Measurements from ENCODE around the gene GPR176. TPM values are rescaled to one million over a fixed set of nuclear protein-coding genes. Genes with fewer than 3 reads are reported as not detected.

The GPR176 gene
- total and polyA plus RNA-seq, 2 experiments from 2014 or later: 2.7 to 7.0 TPM

GRCh38 chr15:39855400-39855799, 64.7 kb downstream of the GPR176 start:
- Histone ChIP-seq H3K4me1 (ENCODE audit: insufficient read depth) (no peaks in the 10 kb centered on the region), H3K79me2 (no peaks in the 10 kb centered on the region), H3K9me2 (replicated peaks; ENCODE audit: insufficient read depth) (no peaks in the 10 kb centered on the region), H3K36me3 (replicated peaks; ENCODE audit: insufficient read depth, low read depth) (no peaks in the 10 kb centered on the region), H3K27ac (no peak overlapping the region), H3K27me3 (no peaks in the 10 kb centered on the region), H2AFZ (no peak overlapping the region), H4K20me1 (ENCODE audit: insufficient read depth, poor library complexity, severe bottlenecking) (no peaks in the 10 kb centered on the region), H3K9me3 (ENCODE audit: low read depth) (no peaks in the 10 kb centered on the region), H3K4me3 (no peak overlapping the region), H3K4me2 (no peak overlapping the region)
- WGBS (ENCODE audit: low lambda C conversion rate, missing lambda C conversion rate): 86% methylated on average over 2 of the region's 2 CpGs
- TF ChIP-seq EZH2phosphoT487 (IDR thresholded peaks at IDR 0.05; ENCODE audit: low read depth, severe bottlenecking, unreplicated experiment) (no peak), EZH2 (IDR thresholded peaks at IDR 0.05; ENCODE audit: borderline replicate concordance) (no peak)
- TF ChIP-seq, protein P1, sequence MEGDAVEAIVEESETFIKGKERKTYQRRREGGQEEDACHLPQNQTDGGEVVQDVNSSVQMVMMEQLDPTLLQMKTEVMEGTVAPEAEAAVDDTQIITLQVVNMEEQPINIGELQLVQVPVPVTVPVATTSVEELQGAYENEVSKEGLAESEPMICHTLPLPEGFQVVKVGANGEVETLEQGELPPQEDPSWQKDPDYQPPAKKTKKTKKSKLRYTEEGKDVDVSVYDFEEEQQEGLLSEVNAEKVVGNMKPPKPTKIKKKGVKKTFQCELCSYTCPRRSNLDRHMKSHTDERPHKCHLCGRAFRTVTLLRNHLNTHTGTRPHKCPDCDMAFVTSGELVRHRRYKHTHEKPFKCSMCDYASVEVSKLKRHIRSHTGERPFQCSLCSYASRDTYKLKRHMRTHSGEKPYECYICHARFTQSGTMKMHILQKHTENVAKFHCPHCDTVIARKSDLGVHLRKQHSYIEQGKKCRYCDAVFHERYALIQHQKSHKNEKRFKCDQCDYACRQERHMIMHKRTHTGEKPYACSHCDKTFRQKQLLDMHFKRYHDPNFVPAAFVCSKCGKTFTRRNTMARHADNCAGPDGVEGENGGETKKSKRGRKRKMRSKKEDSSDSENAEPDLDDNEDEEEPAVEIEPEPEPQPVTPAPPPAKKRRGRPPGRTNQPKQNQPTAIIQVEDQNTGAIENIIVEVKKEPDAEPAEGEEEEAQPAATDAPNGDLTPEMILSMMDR (IDR thresholded peaks at IDR 0.05; ENCODE audit: poor library complexity): no peak
- no peak for DNase-seq (ENCODE audit: low spot score)

DNA sequence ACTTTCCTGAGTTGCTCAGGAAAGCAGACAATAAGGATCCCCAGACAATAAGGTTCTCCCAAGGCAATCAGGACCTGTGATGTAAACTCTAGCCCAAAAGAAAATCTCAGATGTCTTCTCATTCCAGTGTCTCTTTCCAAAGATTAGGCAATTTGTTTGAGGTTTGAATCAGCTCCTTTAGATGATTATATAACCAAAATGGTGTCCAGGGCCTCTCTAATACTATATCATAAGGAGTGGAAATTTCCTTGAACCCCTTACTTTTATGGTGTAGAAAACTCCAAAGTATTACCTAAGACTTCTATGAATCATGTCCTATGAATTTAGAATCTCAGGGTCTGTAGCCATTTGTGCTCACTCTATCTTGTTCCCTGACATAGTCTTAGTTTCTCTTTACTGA, 65.9 kb downstream of the GPR176 start:
- Histone ChIP-seq H3K4me1 (ENCODE audit: insufficient read depth) (no peaks in the 10 kb centered on the region), H3K4me3 (no peak overlapping the region), H3K9me3 (ENCODE audit: low read depth) (no peaks in the 10 kb centered on the region), H3K9me2 (replicated peaks; ENCODE audit: insufficient read depth) (no peaks in the 10 kb centered on the region), H2AFZ (no peak overlapping the region), H3K79me2 (no peaks in the 10 kb centered on the region), H4K20me1 (ENCODE audit: insufficient read depth, poor library complexity, severe bottlenecking) (no peaks in the 10 kb centered on the region), H3K27me3 (no peaks in the 10 kb centered on the region), H3K36me3 (replicated peaks; ENCODE audit: insufficient read depth, low read depth) (no peaks in the 10 kb centered on the region), H3K27ac (no peak overlapping the region), H3K4me2 (no peak overlapping the region)
- TF ChIP-seq EZH2phosphoT487 (IDR thresholded peaks at IDR 0.05; ENCODE audit: low read depth, severe bottlenecking, unreplicated experiment) (no peak), EZH2 (IDR thresholded peaks at IDR 0.05; ENCODE audit: borderline replicate concordance) (no peak)
- TF ChIP-seq, protein P1 (IDR thresholded peaks at IDR 0.05; ENCODE audit: poor library complexity): no peak
- no peak for DNase-seq (ENCODE audit: low spot score)

DNA sequence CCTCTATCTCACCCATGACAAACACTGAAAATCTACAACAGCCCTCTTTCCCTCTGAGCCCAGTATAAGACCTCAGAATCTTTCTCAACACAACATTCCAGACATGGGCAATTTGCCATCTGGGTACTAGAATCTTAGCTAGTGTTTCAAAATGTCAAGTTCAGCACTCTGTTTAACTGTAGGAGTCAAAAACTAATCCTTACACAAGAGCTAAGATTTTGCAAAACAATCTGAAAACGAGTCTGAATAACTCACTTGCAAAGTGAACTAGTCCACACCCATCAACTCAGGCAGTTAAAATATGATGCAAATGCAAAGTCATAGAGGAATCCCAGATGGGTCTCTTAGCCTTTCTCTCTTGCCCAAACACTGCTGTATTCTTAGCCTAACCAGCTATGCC, 67.8 kb downstream of the GPR176 start:
- TF ChIP-seq, protein P1 (IDR thresholded peaks at IDR 0.05; ENCODE audit: poor library complexity): no peak
- TF ChIP-seq EZH2phosphoT487 (IDR thresholded peaks at IDR 0.05; ENCODE audit: low read depth, severe bottlenecking, unreplicated experiment): no peak
- TF ChIP-seq EZH2 (IDR thresholded peaks at IDR 0.05; ENCODE audit: borderline replicate concordance): no peak
- no peak overlapping the region for H3K4me2 ChIP-seq

More for the DNA sequence above, 67.8 kb downstream of the GPR176 start:
- Histone ChIP-seq H3K4me3 (no peak overlapping the region), H3K27ac (no peak overlapping the region), H3K36me3 (replicated peaks; ENCODE audit: insufficient read depth, low read depth) (no peaks in the 10 kb centered on the region), H2AFZ (no peak overlapping the region), H3K4me1 (ENCODE audit: insufficient read depth) (no peaks in the 10 kb centered on the region), H3K9me3 (ENCODE audit: low read depth) (no peaks in the 10 kb centered on the region), H3K9me2 (replicated peaks; ENCODE audit: insufficient read depth) (no peaks in the 10 kb centered on the region), H3K27me3 (no peaks in the 10 kb centered on the region), H3K79me2 (no peaks in the 10 kb centered on the region), H4K20me1 (ENCODE audit: insufficient read depth, poor library complexity, severe bottlenecking) (no peaks in the 10 kb centered on the region)
- no peak for DNase-seq (ENCODE audit: low spot score)
- 56% methylated on average over 1 of the region's 1 CpG for WGBS (ENCODE audit: low lambda C conversion rate, missing lambda C conversion rate)
